WTC11 (cell line): Measurements from ENCODE around the gene PCIF1. TPM values are rescaled to one million over a fixed set of nuclear protein-coding genes. Genes with fewer than 3 reads are reported as not detected.
A peak's percentile ranks its signal among the peaks of the same experiment; 100 is the strongest.

Experiments
- ATAC-seq: fragments of 200-7000 bp; cut with Tn5 transposase; 2 replicates; pipeline ENCODE4 v1.10.0; 2021; ENCODE audit warnings: mild to moderate bottlenecking, moderate library complexity
- CTCF ChIA-PET: fragments of 300-600 bp; sonication (Branson Sonifier 250); formaldehyde crosslinking; loops from one replicate; lab custom pipeline; 2021; ENCODE audit warnings: antibody characterized with exemption; lab: Charles Lee
- POLR2A ChIA-PET: fragments of 350-600 bp; sonication (Branson Sonifier 250); formaldehyde crosslinking; loops from one replicate; lab custom pipeline; 2021; ENCODE audit warnings: antibody characterized with exemption; lab: Charles Lee
- DNase-seq: peaks from one replicate; pipeline ENCODE4 v3.0.0; 2021; ENCODE audit warnings: low spot score
- H3K27ac Mint-ChIP-seq: 2 replicates; pipeline ENCODE4 v1.8.0; 2021; ENCODE audit warnings: mixed read lengths
- H3K27me3 Mint-ChIP-seq: 2 replicates; pipeline ENCODE4 v1.8.0; 2021; ENCODE audit warnings: low read depth, mild to moderate bottlenecking, moderate library complexity, mixed read lengths
- H3K36me3 Mint-ChIP-seq: 2 replicates; pipeline ENCODE4 v1.8.0; 2021; ENCODE audit warnings: mixed read lengths
- H3K4me1 Mint-ChIP-seq: 2 replicates; pipeline ENCODE4 v1.8.0; 2022; ENCODE audit warnings: mixed read lengths
- H3K4me3 Mint-ChIP-seq: 2 replicates; pipeline ENCODE4 v1.8.0; 2021; ENCODE audit warnings: mild to moderate bottlenecking, moderate library complexity, mixed read lengths
- H3K9me3 Mint-ChIP-seq: 2 replicates; pipeline ENCODE4 v1.8.0; 2021; ENCODE audit warnings: mixed read lengths
- FOXK1 ChIP-seq: sonication (generic); formaldehyde crosslinking; IDR thresholded peaks from 2 replicates; pipeline ENCODE4 v1.8.0; 2022; ENCODE audit warnings: mild to moderate bottlenecking, moderate library complexity, missing genetic modification reagents
- FOXP4 ChIP-seq: sonication (generic); formaldehyde crosslinking; IDR thresholded peaks from 2 replicates; pipeline ENCODE4 v1.8.0; 2022; ENCODE audit warnings: mild to moderate bottlenecking, missing genetic modification reagents
- HMGA2 ChIP-seq: fragments of 250-450 bp; sonication (Bioruptor Pico); IDR thresholded peaks from 2 replicates; pipeline ENCODE4 v1.4.0; 2021; ENCODE audit warnings: mild to moderate bottlenecking, moderate library complexity
- RELA ChIP-seq: sonication (generic); formaldehyde crosslinking; IDR thresholded peaks from 2 replicates; pipeline ENCODE4 v1.8.1; 2022; ENCODE audit warnings: missing genetic modification reagents, mild to moderate bottlenecking, borderline replicate concordance
- USF1 ChIP-seq: sonication (generic); formaldehyde crosslinking; IDR thresholded peaks from 2 replicates; pipeline ENCODE4 v1.8.0; 2022; ENCODE audit warnings: mild to moderate bottlenecking, missing genetic modification reagents
- ZNF138 ChIP-seq: sonication (generic); formaldehyde crosslinking; conservative IDR thresholded peaks from 2 replicates; pipeline ENCODE4 v1.8.1; 2022; ENCODE audit warnings: mild to moderate bottlenecking, moderate library complexity, missing genetic modification reagents
- total RNA-seq: library from RNA; stranded (reverse); gene quantifications from 3 replicates; pipeline ENCODE4 v1.2.3, GENCODE V29; 2021
- TF ChIP-seq, protein P1 (sequence below): fragments of 200-600 bp; IDR thresholded peaks from 2 replicates; pipeline ENCODE4 v1.8.0; 2022; ENCODE audit warnings: antibody characterized with exemption
- TF ChIP-seq, protein P2 (sequence below): sonication (generic); formaldehyde crosslinking; IDR thresholded peaks from 2 replicates; pipeline ENCODE4 v1.8.1; 2023; ENCODE audit warnings: mild to moderate bottlenecking, missing genetic modification reagents, moderate library complexity
- TF ChIP-seq, protein P3 (sequence below): fragments of 250-450 bp; sonication (Bioruptor Pico); IDR thresholded peaks from 2 replicates; pipeline ENCODE4 v2.1.2; 2022; ENCODE audit warnings: mild to moderate bottlenecking, moderate library complexity
- TF ChIP-seq, protein P4 (sequence below): sonication (generic); formaldehyde crosslinking; IDR thresholded peaks from 2 replicates; pipeline ENCODE4 v1.8.1; 2023; ENCODE audit warnings: mild to moderate bottlenecking, missing genetic modification reagents, moderate library complexity

PCIF1 gene
- total RNA-seq, 1 experiment from 2014 or later = 42.2 TPM

DNA sequence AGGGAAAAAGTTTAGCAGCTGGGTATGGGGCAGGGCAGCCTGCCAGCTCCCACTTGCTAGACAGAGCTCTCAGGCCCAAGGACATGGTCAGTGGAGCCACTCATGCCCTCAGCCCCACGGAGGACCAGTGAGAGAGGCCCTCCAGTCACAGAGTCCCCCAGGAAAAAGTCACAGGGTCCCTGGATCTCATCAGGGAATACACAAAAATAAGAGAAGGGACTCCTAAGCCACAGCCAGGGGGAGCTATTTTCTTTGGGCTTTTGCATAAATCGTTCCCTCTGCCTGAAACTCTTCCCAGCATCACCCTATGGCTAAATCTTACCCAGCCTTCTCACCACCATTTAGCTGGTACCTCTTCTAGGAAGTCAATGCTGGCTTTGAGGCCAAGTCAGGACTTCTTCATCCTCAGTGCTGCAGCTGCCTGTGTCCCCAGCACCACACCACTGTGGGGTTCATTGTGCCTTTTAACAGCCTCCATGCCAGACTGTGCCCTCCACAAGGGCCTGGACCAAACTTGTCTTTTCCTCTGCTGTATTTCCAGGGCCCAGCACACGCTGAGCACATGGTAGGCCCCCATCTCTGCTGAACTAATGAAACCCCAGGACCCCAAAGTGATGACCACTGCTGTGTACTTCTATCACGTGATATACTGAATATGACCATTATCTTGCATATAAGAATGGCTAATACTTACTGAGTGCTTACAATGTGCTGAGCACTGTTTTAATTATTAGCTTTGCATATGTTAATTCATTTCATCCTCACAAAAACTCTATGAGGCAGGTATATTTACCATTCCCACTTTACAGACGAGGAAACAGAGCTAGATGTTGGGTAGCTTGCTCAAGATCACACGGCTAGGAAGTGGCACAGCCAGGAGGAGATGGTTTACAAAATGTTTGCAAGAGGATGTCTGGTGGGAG lies 35.5 kb downstream of the PCIF1 start:
- H3K4me1 Mint-ChIP-seq = peaks cover 14% of the 10 kb centered on the region
- no peak for TF ChIP-seq FOXP4
- TF ChIP-seq, protein P1, sequence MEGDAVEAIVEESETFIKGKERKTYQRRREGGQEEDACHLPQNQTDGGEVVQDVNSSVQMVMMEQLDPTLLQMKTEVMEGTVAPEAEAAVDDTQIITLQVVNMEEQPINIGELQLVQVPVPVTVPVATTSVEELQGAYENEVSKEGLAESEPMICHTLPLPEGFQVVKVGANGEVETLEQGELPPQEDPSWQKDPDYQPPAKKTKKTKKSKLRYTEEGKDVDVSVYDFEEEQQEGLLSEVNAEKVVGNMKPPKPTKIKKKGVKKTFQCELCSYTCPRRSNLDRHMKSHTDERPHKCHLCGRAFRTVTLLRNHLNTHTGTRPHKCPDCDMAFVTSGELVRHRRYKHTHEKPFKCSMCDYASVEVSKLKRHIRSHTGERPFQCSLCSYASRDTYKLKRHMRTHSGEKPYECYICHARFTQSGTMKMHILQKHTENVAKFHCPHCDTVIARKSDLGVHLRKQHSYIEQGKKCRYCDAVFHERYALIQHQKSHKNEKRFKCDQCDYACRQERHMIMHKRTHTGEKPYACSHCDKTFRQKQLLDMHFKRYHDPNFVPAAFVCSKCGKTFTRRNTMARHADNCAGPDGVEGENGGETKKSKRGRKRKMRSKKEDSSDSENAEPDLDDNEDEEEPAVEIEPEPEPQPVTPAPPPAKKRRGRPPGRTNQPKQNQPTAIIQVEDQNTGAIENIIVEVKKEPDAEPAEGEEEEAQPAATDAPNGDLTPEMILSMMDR = peak; percentile 45; the same call in 1 of the 2 replicates
- TF ChIP-seq, all 79 proteins: peak for 1
- peak; percentile 45 for DNase-seq
- Mint-ChIP-seq H3K9me3 (no peaks in the 10 kb centered on the region), H3K4me3 (peak overlapping the region; percentile 84), H3K27me3 (no peaks in the 10 kb centered on the region; the same call in 1 of the 2 replicates), H3K36me3 (peaks cover 17% of the 10 kb centered on the region), H3K27ac (peak overlapping the region; percentile 62)
- CTCF ChIA-PET = interaction anchor here (0.6 to 4.1 kb wide), 43 partner anchors 7 to 379 kb away, joined by 3 to 83 read pairs (median 4); partner anchors contain the start of genes CTSA, NEURL2, PCIF1 and PLTP
- peak; percentile 9 for ATAC-seq
- POLR2A ChIA-PET = interaction anchor here (1.0 to 1.7 kb wide), 3 partner anchors 35 to 42 kb away, joined by 4 to 6 read pairs (median 5); partner anchors contain the start of gene PCIF1

GRCh38 chr20:45970646-45971424 lies 36.4 kb downstream of the PCIF1 start:
- TF ChIP-seq, protein P2, sequence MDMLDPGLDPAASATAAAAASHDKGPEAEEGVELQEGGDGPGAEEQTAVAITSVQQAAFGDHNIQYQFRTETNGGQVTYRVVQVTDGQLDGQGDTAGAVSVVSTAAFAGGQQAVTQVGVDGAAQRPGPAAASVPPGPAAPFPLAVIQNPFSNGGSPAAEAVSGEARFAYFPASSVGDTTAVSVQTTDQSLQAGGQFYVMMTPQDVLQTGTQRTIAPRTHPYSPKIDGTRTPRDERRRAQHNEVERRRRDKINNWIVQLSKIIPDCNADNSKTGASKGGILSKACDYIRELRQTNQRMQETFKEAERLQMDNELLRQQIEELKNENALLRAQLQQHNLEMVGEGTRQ (CRISPR knock-in tag) = no peak
- TF ChIP-seq USF1 (CRISPR knock-in tag) (no peak), FOXK1 (0 out of 2 replicates have a peak, but pooled peaks have one; percentile 11), ZNF138 (CRISPR knock-in tag) (no peak), HMGA2 (CRISPR knock-in tag) (no peak), FOXP4 (no peak), RELA (CRISPR knock-in tag) (peak; percentile 51; the same call in 1 of the 2 replicates)
- TF ChIP-seq, protein P3, sequence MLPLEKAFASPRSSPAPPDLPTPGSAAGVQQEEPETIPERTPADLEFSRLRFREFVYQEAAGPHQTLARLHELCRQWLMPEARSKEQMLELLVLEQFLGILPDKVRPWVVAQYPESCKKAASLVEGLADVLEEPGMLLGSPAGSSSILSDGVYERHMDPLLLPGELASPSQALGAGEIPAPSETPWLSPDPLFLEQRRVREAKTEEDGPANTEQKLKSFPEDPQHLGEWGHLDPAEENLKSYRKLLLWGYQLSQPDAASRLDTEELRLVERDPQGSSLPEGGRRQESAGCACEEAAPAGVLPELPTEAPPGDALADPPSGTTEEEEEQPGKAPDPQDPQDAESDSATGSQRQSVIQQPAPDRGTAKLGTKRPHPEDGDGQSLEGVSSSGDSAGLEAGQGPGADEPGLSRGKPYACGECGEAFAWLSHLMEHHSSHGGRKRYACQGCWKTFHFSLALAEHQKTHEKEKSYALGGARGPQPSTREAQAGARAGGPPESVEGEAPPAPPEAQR (CRISPR knock-in tag) = no peak
- TF ChIP-seq, protein P4, sequence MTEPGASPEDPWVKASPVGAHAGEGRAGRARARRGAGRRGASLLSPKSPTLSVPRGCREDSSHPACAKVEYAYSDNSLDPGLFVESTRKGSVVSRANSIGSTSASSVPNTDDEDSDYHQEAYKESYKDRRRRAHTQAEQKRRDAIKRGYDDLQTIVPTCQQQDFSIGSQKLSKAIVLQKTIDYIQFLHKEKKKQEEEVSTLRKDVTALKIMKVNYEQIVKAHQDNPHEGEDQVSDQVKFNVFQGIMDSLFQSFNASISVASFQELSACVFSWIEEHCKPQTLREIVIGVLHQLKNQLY (CRISPR knock-in tag) = no peak
- POLR2A ChIA-PET = interaction anchor here (1.5 to 1.7 kb wide), 2 partner anchors 36 to 37 kb away, joined by 5 to 6 read pairs; partner anchors contain the start of gene PCIF1
- H3K27ac Mint-ChIP-seq = peak overlapping the region; percentile 62; the same call in 1 of the 2 replicates
- peaks cover 14% of the 10 kb centered on the region for H3K4me1 Mint-ChIP-seq
- no peaks in the 10 kb centered on the region for H3K9me3 Mint-ChIP-seq
- ATAC-seq = no peak
- H3K36me3 Mint-ChIP-seq = peaks cover 11% of the 10 kb centered on the region
- no peaks in the 10 kb centered on the region; the same call in 1 of the 2 replicates for H3K27me3 Mint-ChIP-seq
- CTCF ChIA-PET = interaction anchor here (0.6 to 4.1 kb wide), 26 partner anchors 8 to 378 kb away, joined by 3 to 83 read pairs (median 6); partner anchors contain the start of genes CTSA, NEURL2, PCIF1 and PLTP
- no peak for DNase-seq
- H3K4me3 Mint-ChIP-seq = peak overlapping the region; percentile 84
